ENCODE data around the gene PHF12.

Gene PHF12

DNA sequence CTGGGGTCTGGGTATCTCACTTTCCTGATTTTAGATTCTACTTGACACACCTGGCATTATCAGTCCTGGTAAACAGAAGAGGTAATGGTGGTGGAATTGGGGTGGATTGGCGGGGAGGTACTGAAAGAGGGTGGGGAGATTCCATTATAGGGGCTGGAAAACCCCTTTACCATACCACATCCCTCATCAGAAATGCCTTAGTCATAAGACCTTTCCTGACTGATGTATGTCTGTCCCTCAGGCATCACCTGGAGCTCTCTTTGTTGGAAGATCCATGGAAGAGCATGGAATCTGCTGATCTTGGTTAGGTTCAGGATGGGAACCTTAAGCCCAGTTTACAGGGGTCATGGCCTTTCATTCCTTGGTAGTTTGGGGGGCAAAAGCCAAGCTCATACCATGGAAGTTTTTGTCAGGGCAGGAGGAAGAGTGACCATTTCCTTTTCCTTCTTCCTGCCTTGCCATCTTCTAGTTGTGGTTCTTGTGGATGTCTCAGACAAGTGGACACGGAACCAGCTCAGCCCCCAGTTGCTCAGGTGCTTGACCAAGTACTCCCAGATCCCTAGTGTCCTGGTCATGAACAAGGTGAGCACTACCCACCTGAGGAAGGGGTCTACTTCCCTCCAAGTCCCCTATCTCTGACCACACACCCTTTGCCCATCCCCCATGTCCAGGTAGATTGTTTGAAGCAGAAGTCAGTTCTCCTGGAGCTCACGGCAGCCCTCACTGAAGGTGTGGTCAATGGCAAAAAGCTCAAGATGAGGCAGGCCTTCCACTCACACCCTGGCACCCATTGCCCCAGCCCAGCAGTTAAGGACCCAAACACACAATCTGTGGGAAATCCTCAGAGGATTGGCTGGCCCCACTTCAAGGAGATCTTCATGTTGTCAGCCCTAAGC is 93.2 kb downstream of the PHF12 start:
- H3K9me3 ChIP-seq (ENCODE audit: insufficient read depth, low read length) = no peaks in the 10 kb centered on the region
- no peak overlapping the region for H3K9ac ChIP-seq (ENCODE audit: insufficient read length, low read depth)
- no peak for DNase-seq (ENCODE audit: low read depth, low spot score)
- H3K27me3 ChIP-seq (ENCODE audit: insufficient read depth, insufficient read length) = no peaks in the 10 kb centered on the region
- H3K36me3 ChIP-seq (ENCODE audit: insufficient read depth, insufficient read length, low read length) = peaks cover 41% of the 10 kb centered on the region
- no peaks in the 10 kb centered on the region for H3K4me1 ChIP-seq (ENCODE audit: insufficient read depth, insufficient read length)
- H3K4me3 ChIP-seq (ENCODE audit: insufficient read length, low read depth) = no peak overlapping the region
- no peak for TF ChIP-seq ZNF274 (IDR thresholded peaks at IDR 0.05; ENCODE audit: low read depth, low read length)

DNA sequence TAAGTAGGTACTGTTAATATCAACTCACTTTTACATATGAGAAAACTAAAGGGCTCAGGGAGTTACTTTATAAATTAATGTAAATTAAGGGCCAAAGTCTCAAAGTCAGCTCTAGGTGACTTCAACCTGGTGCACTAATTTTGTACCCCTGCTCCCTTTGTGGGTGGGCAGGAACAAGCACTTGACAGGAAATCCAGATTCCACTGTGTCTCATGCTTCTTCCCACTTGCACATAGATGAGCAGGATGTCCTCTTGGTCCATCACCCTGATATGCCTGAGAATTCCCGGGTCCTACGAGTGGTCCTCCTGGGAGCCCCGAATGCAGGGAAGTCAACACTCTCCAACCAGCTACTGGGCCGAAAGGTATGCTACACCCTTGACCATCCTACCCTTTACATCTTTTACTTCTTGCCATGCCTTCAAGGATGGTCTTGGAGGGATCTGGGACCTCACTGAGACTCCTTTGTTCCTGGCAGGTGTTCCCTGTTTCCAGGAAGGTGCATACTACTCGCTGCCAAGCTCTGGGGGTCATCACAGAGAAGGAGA is 95.2 kb downstream of the PHF12 start:
- Histone ChIP-seq H3K9me3 (ENCODE audit: insufficient read depth, low read length) (no peaks in the 10 kb centered on the region), H3K27me3 (ENCODE audit: insufficient read depth, insufficient read length) (no peaks in the 10 kb centered on the region), H3K4me1 (ENCODE audit: insufficient read depth, insufficient read length) (no peaks in the 10 kb centered on the region), H3K36me3 (ENCODE audit: insufficient read depth, insufficient read length, low read length) (peaks cover 35% of the 10 kb centered on the region), H3K4me3 (ENCODE audit: insufficient read length, low read depth) (no peak overlapping the region), H3K9ac (ENCODE audit: insufficient read length, low read depth) (no peak overlapping the region)
- TF ChIP-seq YY1 (IDR thresholded peaks at IDR 0.05; ENCODE audit: insufficient read depth, insufficient read length) = no peak
- TF ChIP-seq SUZ12 (IDR thresholded peaks at IDR 0.05; ENCODE audit: extremely low read depth, insufficient read depth, insufficient read length) = no peak
- TF ChIP-seq ZNF274 (IDR thresholded peaks at IDR 0.05; ENCODE audit: low read depth, low read length) = no peak
- DNase-seq (ENCODE audit: low read depth, low spot score) = no peak

DNA sequence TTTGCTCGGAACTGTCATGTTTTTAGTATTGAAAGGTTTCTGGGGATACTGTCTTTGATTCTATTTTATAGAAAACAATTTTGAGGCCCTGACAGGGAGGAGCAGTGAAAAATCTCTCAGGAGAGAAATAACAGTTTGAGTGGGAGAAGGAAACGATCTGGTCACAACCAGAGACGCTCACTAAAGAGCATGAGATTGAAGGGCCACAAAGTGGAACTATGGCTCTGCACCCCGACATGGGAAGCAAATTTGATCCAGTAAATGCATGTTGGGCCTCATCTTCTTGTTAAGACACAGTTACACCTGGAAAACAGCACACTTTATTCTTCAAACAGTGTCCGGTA is 96.0 kb downstream of the PHF12 start:
- Histone ChIP-seq H3K9ac (ENCODE audit: insufficient read length, low read depth) (peak overlapping the region; percentile 95), H3K27me3 (ENCODE audit: insufficient read depth, insufficient read length) (no peaks in the 10 kb centered on the region), H3K4me3 (ENCODE audit: insufficient read length, low read depth) (peak overlapping the region; percentile 93), H3K9me3 (ENCODE audit: insufficient read depth, low read length) (no peaks in the 10 kb centered on the region), H3K36me3 (ENCODE audit: insufficient read depth, insufficient read length, low read length) (peaks cover 29% of the 10 kb centered on the region), H3K4me1 (ENCODE audit: insufficient read depth, insufficient read length) (no peaks in the 10 kb centered on the region)
- no peak for TF ChIP-seq SUZ12 (IDR thresholded peaks at IDR 0.05; ENCODE audit: extremely low read depth, insufficient read depth, insufficient read length)
- no peak for TF ChIP-seq YY1 (IDR thresholded peaks at IDR 0.05; ENCODE audit: insufficient read depth, insufficient read length)
- TF ChIP-seq ZNF274 (IDR thresholded peaks at IDR 0.05; ENCODE audit: low read depth, low read length) = no peak
- DNase-seq (ENCODE audit: low read depth, low spot score) = no peak
